K562 (cell line): Measurements from ENCODE around the gene CPHXL2. TPM values are rescaled to one million over a fixed set of nuclear protein-coding genes. Genes with fewer than 3 reads are reported as not detected.

Source experiments
- BRD9 ChIP-seq: fragments of 450-650 bp; IDR thresholded peaks from 2 replicates; pipeline ENCODE4 v1.6.1; 2018; ENCODE audit warnings: low read depth; ENCODE audit not compliant: partially characterized antibody
- CTBP1 ChIP-seq: fragments of 450-650 bp; IDR thresholded peaks from 2 replicates; pipeline ENCODE4 v1.6.1; 2016; ENCODE audit warnings: borderline replicate concordance
- ELF1 ChIP-seq: fragments of 200-800 bp; sonication (Bioruptor generic); IDR thresholded peaks from 2 replicates; pipeline ENCODE4 v1.6.1; 2016; ENCODE audit warnings: missing genetic modification characterization, missing compliant biosample characterization
- ELF4 ChIP-seq: fragments of 450-650 bp; formaldehyde crosslinking; IDR thresholded peaks from 2 replicates; pipeline ENCODE4 v1.4.0; 2022; ENCODE audit warnings: missing genetic modification characterization
- EP400 ChIP-seq: fragments of 450-650 bp; IDR thresholded peaks from 2 replicates; pipeline ENCODE4 v1.6.1; 2017; ENCODE audit warnings: antibody characterized with exemption, mild to moderate bottlenecking, moderate library complexity
- ETS1 ChIP-seq: conservative IDR thresholded peaks from 2 replicates; pipeline ENCODE4 v1.6.1; 2011; ENCODE audit warnings: low read depth, mild to moderate bottlenecking, low read length; ENCODE audit not compliant: control insufficient read depth
- KAT8 ChIP-seq: fragments of 450-650 bp; IDR thresholded peaks from 2 replicates; pipeline ENCODE4 v1.6.1; 2016; ENCODE audit warnings: low read depth, mild to moderate bottlenecking
- KDM5B ChIP-seq: fragments of 200-600 bp; sonication (generic); IDR thresholded peaks from 2 replicates; pipeline ENCODE4 v1.6.1; 2012; ENCODE audit warnings: low read depth, mild to moderate bottlenecking, moderate library complexity, low read length, control low read depth, inconsistent platforms; ENCODE audit not compliant: insufficient replicate concordance
- NFXL1 ChIP-seq: fragments of 450-650 bp; formaldehyde crosslinking; IDR thresholded peaks from 2 replicates; pipeline ENCODE4 v1.4.0; 2021; ENCODE audit warnings: mild to moderate bottlenecking
- TAF1 ChIP-seq: IDR thresholded peaks from 2 replicates; pipeline ENCODE4 v1.6.1; 2011; ENCODE audit warnings: mild to moderate bottlenecking, low read length, moderate library complexity; ENCODE audit not compliant: insufficient read depth, control insufficient read depth, severe bottlenecking; ENCODE audit errors: extremely low read depth
- TEAD1 ChIP-seq, 2 experiments: fragments of 450-650 bp in 1 of 2; sonication (generic) in 1 of 2; formaldehyde crosslinking; IDR thresholded peaks; 2 replicates each; pipeline versions ENCODE4 v1.4.0 to v1.8.0; 2020 to 2022; ENCODE audit warnings: mild to moderate bottlenecking in 2 of 2, missing genetic modification reagents in 1 of 2
- TFAP4 ChIP-seq: sonication (generic); formaldehyde crosslinking; IDR thresholded peaks from 2 replicates; pipeline ENCODE4 v1.8.0; 2022; ENCODE audit warnings: missing genetic modification reagents, mild to moderate bottlenecking, moderate library complexity, borderline replicate concordance
- ZBTB33 ChIP-seq: sonication (generic); formaldehyde crosslinking; IDR thresholded peaks from 2 replicates; pipeline ENCODE4 v1.8.1; 2023; ENCODE audit warnings: mild to moderate bottlenecking, missing genetic modification reagents
- ZNF609 ChIP-seq: sonication (generic); formaldehyde crosslinking; IDR thresholded peaks from 2 replicates; pipeline ENCODE4 v1.8.1; 2023; ENCODE audit warnings: missing genetic modification reagents, mild to moderate bottlenecking, borderline replicate concordance
- polyA plus RNA-seq, 8 experiments: library from polyadenylated mRNA; depleted of rRNA in 4 of 8; stranded (reverse) in 5 of 8; unstranded in 3 of 8; fragments of >200 nt; fragmentation: Nextera tagmentation in 2 of 8; fragmentation: Illumina TruSeq in 1 of 8; extraction: Ambion mirVana in 2 of 8; extraction: Trizol in 1 of 8; gene quantifications; 2 replicates each; pipeline versions ENCODE4 v1.2.1 to v1.2.3, GENCODE V29; 2011 to 2014; ENCODE audit warnings: inconsistent platforms in 1 of 8, missing spikeins in 1 of 8
- total RNA-seq, 7 experiments: library from RNA; depleted of rRNA in 6 of 7; stranded (reverse); fragments of >200 nt in 6 of 7; fragmentation: Illumina TruSeq in 2 of 7; extraction: Trizol in 2 of 7; gene quantifications; 2 replicates each; pipeline versions ENCODE4 v1.2.1 to v1.2.3, GENCODE V29; 2011 to 2021; ENCODE audit warnings: low replicate concordance in 1 of 7

Gene CPHXL2
- total and polyA plus RNA-seq, 9 of the 15 experiments (the other 6 are each of a cell fraction or from before 2014, with no cell fraction given): not detected

- TF ChIP-seq KAT8 (peak; percentile 65; the same call in 1 of the 2 replicates), KDM5B (peak; percentile 44), ZBTB33 (CRISPR knock-in tag) (0 out of 2 replicates have a peak, but pooled peaks have one; percentile 6), ELF1 (tag) (0 out of 2 replicates have a peak, but pooled peaks have one; percentile 9), ETS1 (peak; percentile 49; the same call in 1 of the 2 replicates), CTBP1 (0 out of 2 replicates have a peak, but pooled peaks have one; percentile 1), ELF4 (CRISPR knock-in tag) (0 out of 2 replicates have a peak, but pooled peaks have one; percentile 47), EP400 (peak; percentile 44; the same call in 1 of the 2 replicates), NFXL1 (CRISPR knock-in tag) (no peak), TAF1 (peak; percentile 73), ZNF609 (CRISPR knock-in tag) (no peak), TFAP4 (peak; percentile 25; the same call in 1 of the 2 replicates), BRD9 (peak; percentile 49), TEAD1 (CRISPR knock-in tag; IDR thresholded peaks at IDR 0.05) (peak in 1 of 2 experiments; percentile 5; a peak in 1 of 4 replicates)
These were observed 28.3 kb downstream of the CPHXL2 start (continued) for GRCh38 chr16:75648265-75649076.
